B cell (primary cell): ENCODE data around the gene MARK4. TPM values are rescaled to one million over a fixed set of nuclear protein-coding genes. Genes with fewer than 3 reads are reported as not detected.

Experiments
- ATAC-seq: fragments of 200-7000 bp; cut with Tn5 transposase; one replicate; pipeline ENCODE4 v1.10.0; 2021; ENCODE audit warnings: low read depth, mild to moderate bottlenecking, moderate number of reproducible peaks, moderate library complexity
- CTCF ChIA-PET: fragments of 350-600 bp; sonication (Branson Sonifier 250); formaldehyde crosslinking; loops from one replicate; lab custom pipeline; 2021; ENCODE audit warnings: antibody characterized with exemption, inconsistent platforms; lab: Charles Lee
- POLR2A ChIA-PET: fragments of 350-600 bp; sonication (Branson Sonifier 250); formaldehyde crosslinking; loops from one replicate; lab custom pipeline; 2021; ENCODE audit warnings: antibody characterized with exemption; lab: Charles Lee
- DNase-seq: peaks from one replicate; pipeline ENCODE4 v3.0.0; 2013
- H2AFZ ChIP-seq: 2 replicates; pipeline ENCODE4 v1.6.1; 2012; ENCODE audit warnings: mild to moderate bottlenecking, low read depth, low read length; ENCODE audit not compliant: insufficient read depth, poor library complexity, severe bottlenecking
- H3K27ac ChIP-seq, 2 donors: 1 replicate in 1 of 2; 2 replicates in 1 of 2; pipeline ENCODE4 v1.5.1; 2012 to 2013; ENCODE audit warnings: low read length in 2 of 2, mild to moderate bottlenecking in 2 of 2, moderate library complexity in 1 of 2
- H3K27me3 ChIP-seq, 4 experiments: fragments of 200-600 bp in 1 of 4; sonication (generic) in 1 of 4; replicated peaks in 1 of 4; 1 replicate in 2 of 4; 2 replicates in 2 of 4; pipeline versions ENCODE4 v1.6.1 to v1.7.0; 2013 to 2016; ENCODE audit warnings: low read length in 3 of 4, mild to moderate bottlenecking in 2 of 4, mixed read lengths in 1 of 4, moderate library complexity in 1 of 4; ENCODE audit not compliant: insufficient read depth in 4 of 4, control insufficient read depth in 3 of 4; ENCODE audit errors: control extremely low read depth in 1 of 4
- H3K36me3 ChIP-seq, 2 experiments: replicated peaks in 1 of 2; 1 replicate in 1 of 2; 2 replicates in 1 of 2; pipeline versions ENCODE4 v1.6.1 to v1.7.1; 2013; ENCODE audit warnings: low read length in 1 of 2; ENCODE audit not compliant: insufficient read depth in 2 of 2, control insufficient read depth in 1 of 2; ENCODE audit errors: control extremely low read depth in 1 of 2, extremely low read depth in 1 of 2
- H3K4me1 ChIP-seq, 2 donors: fragments of 200-600 bp in 1 of 2; sonication (generic) in 1 of 2; 1 replicate in 1 of 2; 2 replicates in 1 of 2; pipeline versions ENCODE4 v1.5.1 to v1.6.1; 2013 to 2017; ENCODE audit warnings: low read length in 2 of 2; ENCODE audit not compliant: control insufficient read depth in 2 of 2, insufficient read depth in 2 of 2
- H3K4me2 ChIP-seq: replicated peaks from 2 replicates; pipeline ENCODE3; 2012; ENCODE audit warnings: mild to moderate bottlenecking, low read depth, low read length; ENCODE audit not compliant: poor library complexity, severe bottlenecking
- H3K4me3 ChIP-seq, 5 experiments: fragments of 200-600 bp in 1 of 5; sonication (generic) in 1 of 5; 1 replicate in 3 of 5; 2 replicates in 2 of 5; pipeline versions ENCODE4 v1.5.1 to v1.7.0; 2011 to 2016; ENCODE audit warnings: low read length in 4 of 5, mild to moderate bottlenecking in 4 of 5, low read depth in 2 of 5, control low read depth in 1 of 5, moderate library complexity in 1 of 5; ENCODE audit not compliant: insufficient read depth in 1 of 5; ENCODE audit errors: control extremely low read depth in 1 of 5, extremely low read depth in 1 of 5
- H3K79me2 ChIP-seq: fragments of 200-600 bp; sonication (generic); one replicate; pipeline ENCODE4 v1.6.0; 2016; ENCODE audit warnings: low read length; ENCODE audit not compliant: control insufficient read depth, insufficient read depth
- H3K9ac ChIP-seq: fragments of 200-600 bp; sonication (generic); 2 replicates; pipeline ENCODE4 v1.6.1; 2017; ENCODE audit warnings: mild to moderate bottlenecking, low read length, moderate library complexity
- H3K9me3 ChIP-seq, 3 donors: one replicate each; pipeline versions ENCODE4 v1.6.1 to v1.7.1; 2013; ENCODE audit warnings: low read length in 2 of 3; ENCODE audit not compliant: control insufficient read depth in 2 of 3, insufficient read depth in 1 of 3; ENCODE audit errors: control extremely low read depth in 1 of 3
- H4K20me1 ChIP-seq: 2 replicates; pipeline ENCODE4 v1.6.0; 2012; ENCODE audit warnings: mild to moderate bottlenecking, low read length; ENCODE audit not compliant: insufficient read depth, control insufficient read depth, poor library complexity, severe bottlenecking
- H3K27ac Mint-ChIP-seq: one replicate; pipeline ENCODE4 v1.8.0; 2021; ENCODE audit warnings: mixed read lengths
- H3K27me3 Mint-ChIP-seq: one replicate; pipeline ENCODE4 v1.8.0; 2021; ENCODE audit warnings: mixed read lengths
- H3K4me1 Mint-ChIP-seq: one replicate; pipeline ENCODE4 v1.8.0; 2021; ENCODE audit warnings: mixed read lengths
- H3K4me3 Mint-ChIP-seq: one replicate; pipeline ENCODE4 v1.8.0; 2021; ENCODE audit warnings: mixed read lengths
- H3K9me3 Mint-ChIP-seq: one replicate; pipeline ENCODE4 v1.8.0; 2022; ENCODE audit warnings: mixed read lengths; ENCODE audit not compliant: insufficient read depth
- CTCF ChIP-seq: fragments of 200-600 bp; IDR thresholded peaks from one replicate; pipeline ENCODE4 v1.8.0; 2022; ENCODE audit warnings: antibody characterized with exemption, mild to moderate bottlenecking
- EZH2 ChIP-seq: IDR thresholded peaks from 2 replicates; pipeline ENCODE4 v1.6.1; 2012; ENCODE audit warnings: borderline replicate concordance, low read depth, mild to moderate bottlenecking, moderate library complexity, low read length; ENCODE audit not compliant: insufficient read depth, poor library complexity, severe bottlenecking
- WGBS: methylation state at CpG from one replicate; pipeline ENCODE4 v1.1.5; 2013; ENCODE audit warnings: missing lambda C conversion rate; ENCODE audit not compliant: insufficient coverage; 5-methylcytosine and 5-hydroxymethylcytosine counted together
- intact Hi-C: fragments of 100-400 bp; cut with micrococcal nuclease; formaldehyde crosslinking; loops from one replicate; pipeline ENCODE4 v1.10.0; 2022
- polyA plus RNA-seq: library from polyadenylated mRNA; depleted of rRNA; stranded (reverse); fragments of >200 nt; gene quantifications from 2 replicates; pipeline ENCODE4 v1.2.3, GENCODE V29; 2012
- total RNA-seq, 2 donors: library from RNA; stranded (reverse); fragments of 120-200 nt in 1 of 2; gene quantifications; 1 replicate in 1 of 2; 2 replicates in 1 of 2; pipeline versions ENCODE4 v1.2.3 to v1.2.4, GENCODE V29; 2013 to 2022

The MARK4 gene
- total and polyA plus RNA-seq, 2 donors (not counting 1 experiment from before 2014, with no cell fraction given), result 13.5 to 36.2 TPM

- POLR2A ChIA-PET, result no interaction called here
- Mint-ChIP-seq H3K4me1 (peaks cover 16% of the 10 kb centered on the region), H3K9me3 (no peaks in the 10 kb centered on the region), H3K27ac (no peak overlapping the region), H3K4me3 (no peak overlapping the region), H3K27me3 (peaks cover 28% of the 10 kb centered on the region)
- Histone ChIP-seq H3K4me1 (peaks cover 10 to 13% of the 10 kb centered on the region in 2 donors), H3K27ac (no peak overlapping the region), H3K27me3 (peaks cover 0 to 18% (median 2%) of the 10 kb centered on the region in 4 experiments), H3K9me3 (no peaks in the 10 kb centered on the region), H3K79me2 (no peaks in the 10 kb centered on the region), H2AFZ (no peak overlapping the region), H3K9ac (no peak overlapping the region), H3K4me2 (no peak overlapping the region), H3K4me3 (no peak overlapping the region), H3K36me3 (no peaks in the 10 kb centered on the region), H4K20me1 (no peaks in the 10 kb centered on the region)
- no peak for TF ChIP-seq CTCF
- TF ChIP-seq EZH2, result no peak
- DNase-seq (no peak), ATAC-seq (no peak)
- intact Hi-C loops, result no loop called here
- CTCF ChIA-PET, result no interaction called here
- 78% methylated on average over 3 of the region's 3 CpGs for WGBS
Observed at GRCh38 chr19:45231891-45232290, 19.2 kb upstream of the MARK4 start.

- no peak overlapping the region for H3K4me3 Mint-ChIP-seq
- peaks cover 16% of the 10 kb centered on the region for H3K4me1 Mint-ChIP-seq
- Histone ChIP-seq H3K9me3 (no peaks in the 10 kb centered on the region), H3K9ac (no peak overlapping the region), H3K36me3 (no peaks in the 10 kb centered on the region), H3K27ac (no peak overlapping the region), H3K4me1 (peaks cover 10 to 13% of the 10 kb centered on the region in 2 donors), H3K79me2 (no peaks in the 10 kb centered on the region), H2AFZ (no peak overlapping the region), H3K4me2 (no peak overlapping the region), H4K20me1 (no peaks in the 10 kb centered on the region), H3K4me3 (no peak overlapping the region), H3K27me3 (peaks cover 0 to 20% (median 2%) of the 10 kb centered on the region in 4 experiments)
- no peaks in the 10 kb centered on the region for H3K9me3 Mint-ChIP-seq
- intact Hi-C loops, result no loop called here
- ATAC-seq, result no peak
- CTCF ChIA-PET, result no interaction called here
- no peak overlapping the region for H3K27ac Mint-ChIP-seq
- WGBS, result 64% methylated on average over 93 of the region's 93 CpGs
- POLR2A ChIA-PET, result no interaction called here
- TF ChIP-seq CTCF (no peak), EZH2 (no peak)
- DNase-seq, result no peak
- H3K27me3 Mint-ChIP-seq, result peaks cover 36% of the 10 kb centered on the region
Observed at GRCh38 chr19:45234089-45234869, 16.8 kb upstream of the MARK4 start.
